ENCODE results near the gene NOTCH1. TPM values are rescaled to one million over a fixed set of nuclear protein-coding genes. Genes with fewer than 3 reads are reported as not detected.

Gene NOTCH1
- total RNA-seq, 2 donors from 2014 or later: 29.6 to 65.3 TPM

DNA sequence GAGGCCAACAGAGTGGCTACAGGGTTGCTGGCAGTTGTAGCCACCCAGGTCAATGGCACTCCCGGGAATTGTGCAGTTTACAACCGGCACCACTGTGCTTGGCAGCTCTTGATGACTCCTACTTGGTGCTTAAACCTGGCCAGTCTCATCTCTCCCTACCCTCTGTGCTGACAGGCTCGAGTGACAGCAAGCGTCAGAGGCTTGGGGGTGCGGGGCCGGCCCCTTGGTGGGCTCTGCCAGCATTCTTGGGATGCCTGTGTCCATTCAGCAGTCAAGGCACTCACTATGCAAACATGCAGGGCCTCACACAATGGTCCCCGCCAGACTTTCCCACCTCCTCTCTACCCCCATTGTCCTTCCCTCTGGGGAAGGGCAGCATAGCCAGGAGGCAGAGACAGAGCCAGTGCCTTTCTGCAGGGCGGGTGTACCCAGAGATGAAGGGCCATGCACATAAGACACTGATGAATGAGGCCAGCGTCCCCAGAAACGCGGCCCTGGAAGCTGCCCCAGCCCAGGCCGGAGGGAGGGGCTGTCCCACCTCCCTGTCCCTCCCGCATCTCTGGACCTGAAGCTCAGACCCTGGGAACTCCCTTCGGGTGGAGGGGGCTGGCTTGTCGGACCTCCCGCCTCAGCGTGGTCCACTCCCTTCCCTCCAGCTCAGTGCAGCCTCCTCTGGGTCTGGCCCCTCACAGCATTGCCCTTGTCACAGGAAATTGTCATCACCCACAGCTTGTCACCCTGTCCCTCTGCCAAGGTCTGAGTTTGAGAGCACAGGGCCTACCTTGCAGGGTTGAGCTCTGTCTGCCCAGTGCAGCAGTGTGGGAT, 26.4 kb upstream of the NOTCH1 start:
- intact Hi-C loops (cut with DNase I): no loop called here
- ATAC-seq (peak; percentile 49), DNase-seq (peak in 2 of 4 donors; percentile 47 to 65)
- TF ChIP-seq, protein P1, sequence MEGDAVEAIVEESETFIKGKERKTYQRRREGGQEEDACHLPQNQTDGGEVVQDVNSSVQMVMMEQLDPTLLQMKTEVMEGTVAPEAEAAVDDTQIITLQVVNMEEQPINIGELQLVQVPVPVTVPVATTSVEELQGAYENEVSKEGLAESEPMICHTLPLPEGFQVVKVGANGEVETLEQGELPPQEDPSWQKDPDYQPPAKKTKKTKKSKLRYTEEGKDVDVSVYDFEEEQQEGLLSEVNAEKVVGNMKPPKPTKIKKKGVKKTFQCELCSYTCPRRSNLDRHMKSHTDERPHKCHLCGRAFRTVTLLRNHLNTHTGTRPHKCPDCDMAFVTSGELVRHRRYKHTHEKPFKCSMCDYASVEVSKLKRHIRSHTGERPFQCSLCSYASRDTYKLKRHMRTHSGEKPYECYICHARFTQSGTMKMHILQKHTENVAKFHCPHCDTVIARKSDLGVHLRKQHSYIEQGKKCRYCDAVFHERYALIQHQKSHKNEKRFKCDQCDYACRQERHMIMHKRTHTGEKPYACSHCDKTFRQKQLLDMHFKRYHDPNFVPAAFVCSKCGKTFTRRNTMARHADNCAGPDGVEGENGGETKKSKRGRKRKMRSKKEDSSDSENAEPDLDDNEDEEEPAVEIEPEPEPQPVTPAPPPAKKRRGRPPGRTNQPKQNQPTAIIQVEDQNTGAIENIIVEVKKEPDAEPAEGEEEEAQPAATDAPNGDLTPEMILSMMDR (IDR thresholded peaks at IDR 0.05): no peak
- TF ChIP-seq POLR2A (IDR thresholded peaks at IDR 0.05): no peak
- WGBS, 2 donors: 60 to 66% methylated on average over 6 to 17 of the region's 17 CpGs
- Histone ChIP-seq H3K9me3 (no peaks in the 10 kb centered on the region), H3K4me3 (no peak overlapping the region), H3K4me1 (peaks cover 45% of the 10 kb centered on the region), H3K27ac (peak overlapping the region in 3 of 4 donors; percentile 16 to 51 (median 42)), H3K36me3 (replicated peaks in 1 of 2; ENCODE audit: insufficient read depth in 1 of 2, low read depth in 2 of 2) (no peaks in the 10 kb centered on the region), H3K27me3 (no peaks in the 10 kb centered on the region)

DNA sequence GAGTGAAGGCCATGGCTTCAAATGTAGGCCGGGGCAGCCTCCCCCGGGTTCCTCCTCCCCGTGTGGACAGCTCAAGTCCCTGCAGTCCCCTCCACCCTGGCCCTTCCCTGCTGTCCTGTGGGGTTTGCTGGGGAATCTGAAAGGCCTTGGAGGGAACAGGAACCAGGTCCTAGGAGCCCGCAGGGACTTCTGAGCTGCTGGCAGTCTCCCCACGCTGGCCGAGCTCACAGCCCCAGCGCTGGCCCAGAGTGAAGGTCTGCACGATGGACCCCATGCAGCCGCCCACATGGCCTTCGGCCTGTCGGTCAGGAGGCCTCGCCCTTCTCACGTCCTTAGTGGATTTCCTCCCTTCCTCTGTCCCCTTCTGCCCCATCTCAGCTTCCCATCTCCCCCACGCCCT, 25.7 kb upstream of the NOTCH1 start:
- H3K36me3 ChIP-seq (replicated peaks in 1 of 2; ENCODE audit: insufficient read depth in 1 of 2, low read depth in 2 of 2): no peaks in the 10 kb centered on the region
- intact Hi-C loops (cut with DNase I): no loop called here
- no peaks in the 10 kb centered on the region for H3K27me3 ChIP-seq
- H3K4me3 ChIP-seq: no peak overlapping the region
- no peaks in the 10 kb centered on the region for H3K9me3 ChIP-seq
- TF ChIP-seq, protein P1 (IDR thresholded peaks at IDR 0.05): no peak
- no peak for TF ChIP-seq POLR2A (IDR thresholded peaks at IDR 0.05)
- H3K4me1 ChIP-seq: peaks cover 45% of the 10 kb centered on the region
- ATAC-seq: no peak
- peak overlapping the region in 2 of 4 donors; percentile 42 to 51 for H3K27ac ChIP-seq
- DNase-seq: no peak
- WGBS, 2 donors: 76 to 83% methylated on average over 10 to 14 of the region's 14 CpGs

GRCh38 chr9:136570916-136571315, 25.1 kb upstream of the NOTCH1 start:
- DNase-seq (no peak), ATAC-seq (no peak)
- no peaks in the 10 kb centered on the region for H3K36me3 ChIP-seq (replicated peaks in 1 of 2; ENCODE audit: insufficient read depth in 1 of 2, low read depth in 2 of 2)
- no peaks in the 10 kb centered on the region for H3K27me3 ChIP-seq
- no peak overlapping the region for H3K4me3 ChIP-seq
- H3K9me3 ChIP-seq: no peaks in the 10 kb centered on the region
- TF ChIP-seq, protein P1 (IDR thresholded peaks at IDR 0.05): no peak
- no peak for TF ChIP-seq POLR2A (IDR thresholded peaks at IDR 0.05)
- peak overlapping the region in 1 of 4 donors; percentile 51 for H3K27ac ChIP-seq
- intact Hi-C loops (cut with DNase I): no loop called here
- WGBS, 2 donors: 90 to 96% methylated on average over 19 of the region's 19 CpGs
- H3K4me1 ChIP-seq: peaks cover 40% of the 10 kb centered on the region

GRCh38 chr9:136570191-136570845, 24.5 kb upstream of the NOTCH1 start:
- H3K27me3 ChIP-seq: no peaks in the 10 kb centered on the region
- ATAC-seq: no peak
- H3K4me1 ChIP-seq: peaks cover 34% of the 10 kb centered on the region
- intact Hi-C loops (cut with DNase I): no loop called here
- H3K4me3 ChIP-seq: no peak overlapping the region
- H3K9me3 ChIP-seq: no peaks in the 10 kb centered on the region
- no peak for DNase-seq
- H3K36me3 ChIP-seq (replicated peaks in 1 of 2; ENCODE audit: insufficient read depth in 1 of 2, low read depth in 2 of 2): no peaks in the 10 kb centered on the region
- no peak for TF ChIP-seq POLR2A (IDR thresholded peaks at IDR 0.05)
- TF ChIP-seq, protein P1 (IDR thresholded peaks at IDR 0.05): no peak
- no peak overlapping the region for H3K27ac ChIP-seq
- WGBS, 2 donors: 93% methylated on average over 10 to 13 of the region's 18 CpGs

All from body of pancreas (tissue), 4 donors.